ENCODE measurements around the gene ELFN1. TPM values are rescaled to one million over a fixed set of nuclear protein-coding genes. Genes with fewer than 3 reads are reported as not detected.

ELFN1 gene
- total RNA-seq, 4 donors from 2014 or later: 0.38 to 3.3 (median 0.48) TPM

DNA sequence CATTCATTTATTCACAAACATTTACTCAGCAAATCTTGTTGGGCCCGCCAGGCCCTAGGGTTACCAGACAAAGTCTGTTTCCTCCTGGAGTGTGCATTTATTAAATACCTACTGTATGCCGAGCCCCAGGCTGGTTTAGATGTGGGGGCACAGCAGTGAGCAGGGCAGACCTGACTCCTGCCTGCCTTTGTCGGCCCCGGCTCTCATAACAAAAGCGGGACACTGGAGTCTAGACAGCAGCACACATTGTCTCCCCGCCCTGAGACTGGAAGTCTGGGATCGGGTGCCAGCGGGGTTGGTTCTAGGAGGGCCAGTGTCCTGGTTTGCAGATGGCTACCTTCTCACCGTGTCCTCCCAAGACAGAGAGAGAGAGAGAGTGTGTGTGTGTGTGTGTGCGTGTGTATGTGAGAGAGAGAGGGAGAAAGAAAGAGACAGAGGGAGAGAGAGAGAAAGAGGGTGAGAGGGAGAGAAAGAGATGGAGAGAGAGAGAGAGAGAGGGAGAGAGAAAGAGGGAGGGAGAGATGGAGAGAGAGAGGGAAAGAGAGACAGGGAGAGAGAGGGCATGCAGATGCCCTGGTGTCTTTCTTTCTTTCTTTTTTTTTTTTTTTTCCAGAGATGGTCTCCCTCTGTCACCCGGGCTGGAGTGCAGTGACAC, 25.9 kb downstream of the ELFN1 start:
- intact Hi-C loops (cut with DNase I): no loop called here
- Histone ChIP-seq H3K27me3 (peaks cover 0 to 51% (median 0%) of the 10 kb centered on the region in 4 donors), H3K36me3 (no peaks in the 10 kb centered on the region), H3K27ac (no peak overlapping the region), H3K9me3 (no peaks in the 10 kb centered on the region), H3K4me3 (no peak overlapping the region), H3K4me1 (peaks cover 0 to 17% (median 5%) of the 10 kb centered on the region in 3 donors)
- WGBS, 2 donors: 82 to 85% methylated on average over 6 to 11 of the region's 11 CpGs
- no peak for DNase-seq
- TF ChIP-seq POLR2A (IDR thresholded peaks at IDR 0.05): no peak
- TF ChIP-seq, protein P1, sequence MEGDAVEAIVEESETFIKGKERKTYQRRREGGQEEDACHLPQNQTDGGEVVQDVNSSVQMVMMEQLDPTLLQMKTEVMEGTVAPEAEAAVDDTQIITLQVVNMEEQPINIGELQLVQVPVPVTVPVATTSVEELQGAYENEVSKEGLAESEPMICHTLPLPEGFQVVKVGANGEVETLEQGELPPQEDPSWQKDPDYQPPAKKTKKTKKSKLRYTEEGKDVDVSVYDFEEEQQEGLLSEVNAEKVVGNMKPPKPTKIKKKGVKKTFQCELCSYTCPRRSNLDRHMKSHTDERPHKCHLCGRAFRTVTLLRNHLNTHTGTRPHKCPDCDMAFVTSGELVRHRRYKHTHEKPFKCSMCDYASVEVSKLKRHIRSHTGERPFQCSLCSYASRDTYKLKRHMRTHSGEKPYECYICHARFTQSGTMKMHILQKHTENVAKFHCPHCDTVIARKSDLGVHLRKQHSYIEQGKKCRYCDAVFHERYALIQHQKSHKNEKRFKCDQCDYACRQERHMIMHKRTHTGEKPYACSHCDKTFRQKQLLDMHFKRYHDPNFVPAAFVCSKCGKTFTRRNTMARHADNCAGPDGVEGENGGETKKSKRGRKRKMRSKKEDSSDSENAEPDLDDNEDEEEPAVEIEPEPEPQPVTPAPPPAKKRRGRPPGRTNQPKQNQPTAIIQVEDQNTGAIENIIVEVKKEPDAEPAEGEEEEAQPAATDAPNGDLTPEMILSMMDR (IDR thresholded peaks at IDR 0.05): no peak

DNA sequence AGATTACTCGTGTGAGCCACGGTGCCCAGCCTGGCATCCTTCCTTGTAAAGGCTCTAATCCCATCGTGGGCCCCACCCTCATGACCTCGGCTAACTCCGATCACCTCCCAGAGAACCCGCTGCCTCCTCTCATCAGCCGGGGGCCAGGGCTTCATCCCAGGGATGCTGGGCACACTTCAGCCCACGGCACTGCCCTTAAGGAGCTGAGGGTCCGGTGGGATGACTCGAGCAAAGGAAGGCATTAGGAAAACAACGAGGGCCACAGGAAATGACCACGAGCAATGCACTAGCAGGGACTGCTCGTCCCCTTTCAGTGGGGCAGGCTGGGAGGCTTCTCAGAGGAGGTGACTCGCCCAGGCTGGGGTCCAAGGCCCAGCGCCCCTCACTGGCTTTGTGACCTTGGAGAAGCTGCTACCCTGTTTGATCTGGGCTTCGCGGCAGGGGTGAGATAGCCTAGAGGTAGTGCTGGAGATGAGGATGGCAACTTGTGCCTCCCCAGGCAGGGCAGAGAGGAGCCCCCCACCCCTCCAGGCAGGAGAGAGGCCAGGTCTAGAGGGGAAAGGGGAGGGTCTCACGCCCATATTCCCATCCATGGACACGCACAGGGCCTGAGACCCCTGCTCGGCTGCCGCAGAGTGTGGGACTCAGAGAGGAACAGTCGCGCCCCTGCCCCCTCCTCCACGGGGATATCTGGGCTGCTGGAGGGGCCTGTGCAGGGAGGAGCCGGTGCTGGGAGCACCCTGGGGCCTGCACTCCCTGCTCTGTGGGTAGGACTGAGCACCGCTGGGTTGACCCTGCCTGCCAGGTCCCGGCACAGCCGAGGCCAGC, 26.8 kb downstream of the ELFN1 start:
- intact Hi-C loops (cut with DNase I): no loop called here
- H3K4me3 ChIP-seq: no peak overlapping the region
- peaks cover 0 to 41% (median 0%) of the 10 kb centered on the region in 4 donors for H3K27me3 ChIP-seq
- WGBS, 2 donors: 55 to 80% methylated on average over 4 of the region's 28 CpGs
- TF ChIP-seq, protein P1 (IDR thresholded peaks at IDR 0.05): no peak
- no peak for TF ChIP-seq POLR2A (IDR thresholded peaks at IDR 0.05)
- H3K27ac ChIP-seq: no peak overlapping the region
- H3K36me3 ChIP-seq: no peaks in the 10 kb centered on the region
- H3K9me3 ChIP-seq: no peaks in the 10 kb centered on the region
- H3K4me1 ChIP-seq: peaks cover 0 to 10% (median 3%) of the 10 kb centered on the region in 3 donors
- DNase-seq: no peak

DNA sequence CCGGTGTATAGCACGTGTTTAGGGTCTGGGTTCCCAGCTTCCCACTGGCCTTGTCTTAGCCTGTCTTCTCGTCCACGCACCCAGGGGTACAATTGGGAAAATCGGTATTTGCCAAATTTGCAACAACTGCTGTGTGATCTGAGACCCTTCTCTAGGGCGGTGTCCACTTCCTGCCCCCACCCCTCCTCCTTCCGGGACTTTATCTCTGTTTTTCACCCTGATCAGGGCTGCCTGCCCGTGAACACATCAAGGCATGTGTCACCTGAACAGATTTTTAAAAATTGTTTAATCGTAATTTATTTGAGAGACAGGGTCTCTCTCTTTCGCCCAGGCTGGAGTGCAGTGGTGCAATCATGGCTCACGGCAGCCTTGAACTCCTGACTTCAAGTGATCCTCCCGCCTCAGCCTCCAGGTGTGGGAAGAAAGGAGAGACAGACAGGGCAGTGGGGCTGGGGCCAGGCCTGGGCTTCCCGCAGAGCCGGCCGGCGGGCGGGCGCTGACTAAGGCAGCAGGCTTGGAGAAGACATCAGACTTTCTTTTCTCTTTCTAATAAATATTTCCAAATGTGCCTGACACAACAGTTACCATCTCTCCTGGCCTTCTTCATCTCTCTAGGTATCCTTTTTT, 27.5 kb downstream of the ELFN1 start:
- intact Hi-C loops (cut with DNase I): no loop called here
- H3K36me3 ChIP-seq: no peaks in the 10 kb centered on the region
- H3K4me1 ChIP-seq: peaks cover 0 to 4% (median 0%) of the 10 kb centered on the region in 3 donors
- H3K27me3 ChIP-seq: peaks cover 0 to 34% (median 0%) of the 10 kb centered on the region in 4 donors
- no peak overlapping the region for H3K4me3 ChIP-seq
- peaks cover 0 to under 1% (median 0%) of the 10 kb centered on the region in 3 donors for H3K9me3 ChIP-seq
- DNase-seq: no peak
- no peak overlapping the region for H3K27ac ChIP-seq
- 88 to 89% methylated on average over 15 to 18 of the region's 18 CpGs for WGBS, 2 donors
- no peak for TF ChIP-seq POLR2A (IDR thresholded peaks at IDR 0.05)
- TF ChIP-seq, protein P1 (IDR thresholded peaks at IDR 0.05): no peak

DNA sequence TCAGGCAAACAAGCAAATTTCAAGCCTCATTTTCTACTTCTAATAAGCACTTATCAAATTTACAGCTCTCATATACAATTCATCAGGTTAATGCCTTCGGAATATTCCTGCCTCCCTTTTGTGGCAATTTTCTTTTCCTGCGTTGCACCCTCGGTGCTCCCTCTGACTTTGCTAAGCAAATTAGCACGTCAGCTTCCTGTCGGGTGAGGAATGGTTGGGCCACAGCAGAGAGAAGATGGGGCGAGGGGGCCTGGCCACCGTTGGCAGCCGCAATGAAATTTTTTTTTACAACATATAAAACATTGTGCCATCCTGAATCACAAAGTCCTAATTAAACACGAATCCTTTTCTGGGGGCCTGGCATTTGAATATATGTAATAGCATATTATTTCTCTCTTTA, 28.1 kb downstream of the ELFN1 start:
- TF ChIP-seq, protein P1 (IDR thresholded peaks at IDR 0.05): no peak
- TF ChIP-seq POLR2A (IDR thresholded peaks at IDR 0.05): no peak
- H3K36me3 ChIP-seq: no peaks in the 10 kb centered on the region
- WGBS, 2 donors: 70 to 74% methylated on average over 9 of the region's 9 CpGs
- H3K4me1 ChIP-seq: peaks cover 0 to 4% (median 0%) of the 10 kb centered on the region in 3 donors
- DNase-seq: no peak
- H3K4me3 ChIP-seq: no peak overlapping the region
- H3K27me3 ChIP-seq: peaks cover 0 to 28% (median 0%) of the 10 kb centered on the region in 4 donors
- intact Hi-C loops (cut with DNase I): no loop called here
- H3K9me3 ChIP-seq: peaks cover 0 to 6% (median 0%) of the 10 kb centered on the region in 3 donors
- H3K27ac ChIP-seq: no peak overlapping the region

Measured in esophagus squamous epithelium (tissue), 5 donors.